Tibial nerve (tissue), 4 donors: Measurements from ENCODE around the gene ADM. TPM values are rescaled to one million over a fixed set of nuclear protein-coding genes. Genes with fewer than 3 reads are reported as not detected.

Source experiments
- DNase-seq, 2 donors: peaks; one replicate each; pipeline ENCODE4 v3.0.0-alpha.2; 2019; ENCODE audit warnings: low spot score in 2 of 2
- H3K27ac ChIP-seq, 4 donors: fragments of 200-600 bp; sonication (generic) in 3 of 4; one replicate each; pipeline ENCODE4 v1.5.1; 2017 to 2019; ENCODE audit warnings: mild to moderate bottlenecking in 1 of 4
- H3K27me3 ChIP-seq, 2 donors: fragments of 200-600 bp; sonication (generic) in 1 of 2; one replicate each; pipeline versions ENCODE4 v1.5.1 to v1.6.0; 2017 to 2019
- H3K36me3 ChIP-seq, 3 donors: fragments of 200-600 bp; sonication (generic); one replicate each; pipeline ENCODE4 v1.5.1; 2018 to 2019
- H3K4me1 ChIP-seq, 4 donors: fragments of 200-600 bp; sonication (generic) in 3 of 4; one replicate each; pipeline ENCODE4 v1.5.1; 2017 to 2019
- H3K4me3 ChIP-seq, 4 donors: fragments of 200-600 bp; sonication (generic) in 3 of 4; one replicate each; pipeline ENCODE4 v1.5.1; 2017 to 2019; ENCODE audit warnings: mild to moderate bottlenecking in 1 of 4, moderate library complexity in 1 of 4
- H3K9me3 ChIP-seq, 4 donors: fragments of 200-600 bp; sonication (generic) in 3 of 4; one replicate each; pipeline ENCODE4 v1.5.1; 2017 to 2019
- CTCF ChIP-seq, 5 experiments: fragments of 200-600 bp in 3 of 5; fragments of 450-650 bp in 2 of 5; sonication (generic) in 3 of 5; IDR thresholded peaks; one replicate each; pipeline ENCODE4 v1.5.1; 2016 to 2019; ENCODE audit warnings: antibody characterized with exemption in 5 of 5, mild to moderate bottlenecking in 3 of 5, moderate library complexity in 2 of 5
- EP300 ChIP-seq, 2 donors: sonication (generic); formaldehyde crosslinking; IDR thresholded peaks; one replicate each; pipeline ENCODE4 v1.6.1; 2017; ENCODE audit warnings: antibody characterized with exemption in 2 of 2, mild to moderate bottlenecking in 1 of 2
- POLR2A ChIP-seq, 2 donors: fragments of 450-650 bp; IDR thresholded peaks; one replicate each; pipeline ENCODE4 v1.6.1; 2017; ENCODE audit warnings: antibody characterized with exemption in 2 of 2, mild to moderate bottlenecking in 2 of 2, moderate library complexity in 2 of 2
- WGBS, 2 donors: methylation state at CpG; one replicate each; pipeline ENCODE4 v1.1.5; 2018; 5-methylcytosine and 5-hydroxymethylcytosine counted together
- total RNA-seq, 4 donors: library from RNA; depleted of rRNA; stranded (reverse); fragments of >200 nt; gene quantifications; one replicate each; pipeline ENCODE4 v1.1.0, GENCODE V29; 2016

Gene ADM
- total RNA-seq, 4 donors from 2014 or later, result 123 to 420 (median 197) TPM

DNA sequence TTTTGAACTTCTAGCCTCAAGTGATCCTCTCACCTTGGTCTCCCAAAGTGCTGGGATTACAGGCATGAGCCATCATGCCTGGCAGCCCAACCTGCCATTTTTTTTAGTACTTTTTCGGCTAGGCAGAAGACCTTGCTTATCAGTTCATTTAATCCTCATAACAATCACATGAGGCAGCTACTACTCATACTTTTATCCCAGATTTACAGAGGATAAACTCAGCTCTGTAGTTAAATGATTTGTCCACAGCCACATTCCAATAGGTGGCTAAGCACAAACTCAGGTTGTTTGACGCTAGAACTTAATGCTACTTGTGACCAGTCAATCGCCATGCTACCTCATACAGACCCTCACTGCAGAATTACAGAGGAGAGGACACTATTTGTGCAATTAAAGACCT lies 38.9 kb upstream of the ADM start:
- WGBS, 2 donors, result 78 to 100% methylated on average over 3 of the region's 3 CpGs
- DNase-seq, result no peak
- no peak overlapping the region for H3K27ac ChIP-seq
- H3K36me3 ChIP-seq, result no peaks in the 10 kb centered on the region
- H3K4me1 ChIP-seq, result peaks cover 0 to 16% (median 0%) of the 10 kb centered on the region in 4 donors
- H3K27me3 ChIP-seq, result no peaks in the 10 kb centered on the region
- peaks cover 0 to 2% (median 0%) of the 10 kb centered on the region in 4 donors for H3K9me3 ChIP-seq
- no peak for TF ChIP-seq CTCF (IDR thresholded peaks at IDR 0.05)
- TF ChIP-seq POLR2A (IDR thresholded peaks at IDR 0.05), result no peak
- TF ChIP-seq EP300 (IDR thresholded peaks at IDR 0.05), result no peak
- no peak overlapping the region for H3K4me3 ChIP-seq

- Histone ChIP-seq H3K27me3 (no peaks in the 10 kb centered on the region), H3K27ac (no peak overlapping the region), H3K4me3 (no peak overlapping the region), H3K36me3 (no peaks in the 10 kb centered on the region), H3K9me3 (peaks cover 0 to 2% (median 0%) of the 10 kb centered on the region in 4 donors), H3K4me1 (peaks cover 0 to 16% (median 0%) of the 10 kb centered on the region in 4 donors)
- no peak for DNase-seq
- TF ChIP-seq EP300 (IDR thresholded peaks at IDR 0.05), result no peak
- no peak for TF ChIP-seq POLR2A (IDR thresholded peaks at IDR 0.05)
- TF ChIP-seq CTCF (IDR thresholded peaks at IDR 0.05), result no peak
- WGBS, 2 donors, result 44 to 50% methylated on average over 3 of the region's 3 CpGs
Observed at GRCh38 chr11:10267821-10268220, 37.1 kb upstream of the ADM start.

- H3K4me3 ChIP-seq, result no peak overlapping the region
- H3K27me3 ChIP-seq, result no peaks in the 10 kb centered on the region
- TF ChIP-seq EP300 (IDR thresholded peaks at IDR 0.05) (no peak), CTCF (IDR thresholded peaks at IDR 0.05) (no peak), POLR2A (IDR thresholded peaks at IDR 0.05) (no peak)
- peaks cover 0 to 2% (median 0%) of the 10 kb centered on the region in 4 donors for H3K9me3 ChIP-seq
- H3K27ac ChIP-seq, result no peak overlapping the region
- DNase-seq, result no peak
- H3K36me3 ChIP-seq, result no peaks in the 10 kb centered on the region
- H3K4me1 ChIP-seq, result peaks cover 0 to 16% (median 3%) of the 10 kb centered on the region in 4 donors
- 69 to 74% methylated on average over 5 of the region's 5 CpGs for WGBS, 2 donors
Observed at GRCh38 chr11:10268746-10269488, 36.0 kb upstream of the ADM start.

DNA sequence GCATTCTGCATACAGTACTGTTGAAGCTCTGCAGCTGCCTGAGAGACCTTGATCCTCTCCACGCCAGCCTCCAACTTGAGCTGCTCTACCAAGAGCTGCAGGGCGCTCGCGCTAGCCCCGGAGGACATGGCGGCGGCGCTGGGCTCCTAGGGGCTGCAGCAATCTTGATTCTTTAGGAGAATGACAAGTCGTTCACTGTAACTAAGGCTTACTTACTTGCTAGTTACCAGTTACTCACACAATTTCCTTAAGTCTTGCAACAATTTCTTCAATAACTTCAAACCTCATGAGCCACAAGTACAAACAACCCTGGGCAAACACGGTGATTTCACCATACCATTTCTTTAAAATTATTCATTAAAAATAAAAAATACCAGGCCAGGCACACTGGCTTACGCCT lies 32.7 kb upstream of the ADM start:
- no peaks in the 10 kb centered on the region for H3K36me3 ChIP-seq
- DNase-seq, result no peak
- H3K4me3 ChIP-seq, result no peak overlapping the region
- H3K27ac ChIP-seq, result no peak overlapping the region
- no peaks in the 10 kb centered on the region for H3K27me3 ChIP-seq
- H3K9me3 ChIP-seq, result no peaks in the 10 kb centered on the region
- H3K4me1 ChIP-seq, result peaks cover 0 to 29% (median 4%) of the 10 kb centered on the region in 4 donors
- TF ChIP-seq CTCF (IDR thresholded peaks at IDR 0.05) (no peak), EP300 (IDR thresholded peaks at IDR 0.05) (no peak), POLR2A (IDR thresholded peaks at IDR 0.05) (no peak)
- 96 to 97% methylated on average over 2 to 3 of the region's 11 CpGs for WGBS, 2 donors

GRCh38 chr11:10273738-10274137 lies 31.1 kb upstream of the ADM start:
- TF ChIP-seq CTCF (IDR thresholded peaks at IDR 0.05) (no peak), EP300 (IDR thresholded peaks at IDR 0.05) (no peak), POLR2A (IDR thresholded peaks at IDR 0.05) (no peak)
- H3K27me3 ChIP-seq, result no peaks in the 10 kb centered on the region
- no peak for DNase-seq
- H3K9me3 ChIP-seq, result no peaks in the 10 kb centered on the region
- peak overlapping the region in 1 of 4 donors; percentile 33 for H3K27ac ChIP-seq
- H3K4me3 ChIP-seq, result no peak overlapping the region
- H3K4me1 ChIP-seq, result peaks cover 0 to 20% (median 4%) of the 10 kb centered on the region in 4 donors
- H3K36me3 ChIP-seq, result no peaks in the 10 kb centered on the region
